BLaER1 treated with 17β-estradiol and CSF1 and Interleukin-3, amounts not matched to agents 10 nM and 100 nM (cell line): ENCODE data around the gene GRM7.

ENCODE experiments used
- H3K27ac ChIP-seq, 11 experiments: shearing (Covaris generic); formaldehyde crosslinking; 2 replicates each; pipeline ENCODE4 v1.8.1; 2022
- H3K27me3 ChIP-seq, 11 experiments: shearing (Covaris generic); formaldehyde crosslinking; 2 replicates each; pipeline ENCODE4 v1.8.1; 2022
- H3K36me3 ChIP-seq, 11 experiments: shearing (Covaris generic); formaldehyde crosslinking; 2 replicates each; pipeline ENCODE4 v1.8.1; 2022
- H3K4me1 ChIP-seq, 10 experiments: shearing (Covaris generic); formaldehyde crosslinking; 2 replicates each; pipeline ENCODE4 v1.8.1; 2022
- H3K4me2 ChIP-seq, 11 experiments: shearing (Covaris generic); formaldehyde crosslinking; 2 replicates each; pipeline ENCODE4 v1.8.1; 2022
- H3K4me3 ChIP-seq, 10 experiments: shearing (Covaris generic); formaldehyde crosslinking; 2 replicates each; pipeline ENCODE4 v1.8.1; 2022
- H3K9ac ChIP-seq, 11 experiments: shearing (Covaris generic); formaldehyde crosslinking; 2 replicates each; pipeline ENCODE4 v1.8.1; 2022
- H3K9me3 ChIP-seq, 11 experiments: shearing (Covaris generic); formaldehyde crosslinking; replicated peaks in 1 of 11; 2 replicates each; pipeline ENCODE4 v1.8.1; 2022
- H4K20me1 ChIP-seq, 11 experiments: shearing (Covaris generic); formaldehyde crosslinking; 2 replicates each; pipeline ENCODE4 v1.8.1; 2022
- Cebpa-rat ChIP-seq, 11 experiments: shearing (Covaris generic); IDR thresholded peaks; 2 replicates each; pipeline ENCODE4 v1.8.1; 2022

GRM7 gene

GRCh38 chr3:7433073-7433472, 572.2 kb downstream of the GRM7 start:
- H3K27me3 ChIP-seq = no peaks in the 10 kb centered on the region
- H3K4me3 ChIP-seq = no peak overlapping the region
- no peak overlapping the region for H3K4me2 ChIP-seq
- no peak overlapping the region for H3K27ac ChIP-seq
- H3K4me1 ChIP-seq = no peaks in the 10 kb centered on the region
- peaks cover 11 to 19% (median 14%) of the 10 kb centered on the region in 11 experiments; a peak in 19 of 22 replicates for H3K9me3 ChIP-seq
- TF ChIP-seq Cebpa-rat (IDR thresholded peaks at IDR 0.05) = no peak
- no peaks in the 10 kb centered on the region for H3K36me3 ChIP-seq
- no peaks in the 10 kb centered on the region for H4K20me1 ChIP-seq
- no peak overlapping the region for H3K9ac ChIP-seq

DNA sequence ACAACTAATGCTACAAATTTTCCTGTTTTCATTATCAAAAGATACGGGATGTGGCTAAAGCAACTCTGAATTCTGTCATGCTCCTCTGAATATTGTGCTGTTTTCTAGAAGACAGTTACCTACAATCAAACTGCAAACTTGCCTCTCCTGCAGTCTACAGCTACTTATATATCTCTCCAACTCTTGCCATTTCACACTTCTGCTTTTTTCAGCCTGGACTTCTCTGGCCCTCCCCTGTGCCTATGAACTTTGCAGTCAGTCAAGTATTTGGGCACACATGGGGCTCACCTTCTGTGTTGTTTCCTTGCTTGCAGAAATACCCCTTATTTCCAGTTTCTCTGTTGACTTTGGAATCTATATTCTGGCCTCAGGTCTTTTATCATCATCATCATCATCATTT, 575.6 kb downstream of the GRM7 start:
- Histone ChIP-seq H3K4me3 (no peak overlapping the region), H3K9me3 (peaks cover 11 to 19% (median 14%) of the 10 kb centered on the region in 11 experiments; a peak in 19 of 22 replicates), H3K4me2 (no peak overlapping the region), H3K4me1 (no peaks in the 10 kb centered on the region), H3K27me3 (no peaks in the 10 kb centered on the region), H4K20me1 (no peaks in the 10 kb centered on the region), H3K9ac (no peak overlapping the region), H3K27ac (no peak overlapping the region), H3K36me3 (no peaks in the 10 kb centered on the region)
- no peak for TF ChIP-seq Cebpa-rat (IDR thresholded peaks at IDR 0.05)

- Histone ChIP-seq H4K20me1 (no peaks in the 10 kb centered on the region), H3K4me1 (no peaks in the 10 kb centered on the region), H3K36me3 (no peaks in the 10 kb centered on the region), H3K4me3 (no peak overlapping the region), H3K9ac (no peak overlapping the region), H3K27ac (no peak overlapping the region), H3K4me2 (no peak overlapping the region), H3K9me3 (peaks cover 10 to 23% (median 13%) of the 10 kb centered on the region in 11 experiments; a peak in 19 of 22 replicates), H3K27me3 (no peaks in the 10 kb centered on the region)
- TF ChIP-seq Cebpa-rat (IDR thresholded peaks at IDR 0.05) = no peak
Observed at GRCh38 chr3:7437231-7437630, 576.3 kb downstream of the GRM7 start.

DNA sequence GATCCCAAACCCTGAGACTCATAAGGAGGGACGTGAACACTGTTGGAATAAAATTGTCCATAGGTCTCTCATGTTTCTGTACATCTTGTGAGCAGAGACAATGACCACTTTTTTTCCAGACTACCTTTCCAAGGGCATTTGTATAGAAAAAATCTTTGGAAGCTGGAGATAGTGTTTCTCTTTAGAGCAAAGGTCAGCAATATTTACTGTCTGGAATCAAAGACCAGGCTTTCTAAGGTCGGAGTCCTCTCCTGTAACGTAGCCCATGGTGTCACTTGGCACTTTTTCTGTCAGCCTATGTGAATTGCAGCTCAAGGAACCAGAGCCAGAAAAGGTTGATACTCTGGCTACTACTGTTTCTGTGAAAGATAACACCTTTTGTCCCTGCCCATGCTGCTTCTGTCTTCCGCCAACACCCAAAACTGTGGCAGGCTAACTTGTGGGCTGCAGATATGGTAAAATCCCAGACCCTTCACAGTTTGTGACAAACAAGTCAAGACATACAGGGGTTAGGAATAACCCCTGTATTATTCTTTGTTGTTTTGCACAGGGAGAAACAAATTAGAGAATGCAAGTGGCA, 578.3 kb downstream of the GRM7 start:
- Histone ChIP-seq H3K4me3 (no peak overlapping the region), H3K27ac (no peak overlapping the region), H4K20me1 (no peaks in the 10 kb centered on the region), H3K9ac (no peak overlapping the region), H3K36me3 (no peaks in the 10 kb centered on the region), H3K4me2 (no peak overlapping the region), H3K4me1 (peaks cover 0 to 7% (median 0%) of the 10 kb centered on the region in 10 experiments; a peak in 1 of 20 replicates), H3K9me3 (peaks cover 0 to 9% (median 0%) of the 10 kb centered on the region in 11 experiments; a peak in 2 of 22 replicates), H3K27me3 (no peaks in the 10 kb centered on the region)
- TF ChIP-seq Cebpa-rat (IDR thresholded peaks at IDR 0.05) = no peak

GRCh38 chr3:7444886-7445285, 584.0 kb downstream of the GRM7 start:
- Histone ChIP-seq H3K27me3 (no peaks in the 10 kb centered on the region), H3K9me3 (peaks cover 0 to 13% (median 0%) of the 10 kb centered on the region in 11 experiments; a peak in 4 of 22 replicates), H3K4me1 (peaks cover 0 to 19% (median 10%) of the 10 kb centered on the region in 10 experiments; a peak in 13 of 20 replicates), H3K9ac (no peak overlapping the region), H3K4me3 (no peak overlapping the region), H3K4me2 (peak overlapping the region in 7 of 11 experiments; percentile 4 to 46 (median 19); a peak in 9 of 22 replicates), H3K36me3 (no peaks in the 10 kb centered on the region), H3K27ac (no peak overlapping the region), H4K20me1 (no peaks in the 10 kb centered on the region)
- no peak for TF ChIP-seq Cebpa-rat (IDR thresholded peaks at IDR 0.05)

GRCh38 chr3:7445331-7445730, 584.4 kb downstream of the GRM7 start:
- no peak for TF ChIP-seq Cebpa-rat (IDR thresholded peaks at IDR 0.05)
- Histone ChIP-seq H4K20me1 (no peaks in the 10 kb centered on the region), H3K27ac (no peak overlapping the region), H3K4me3 (no peak overlapping the region), H3K27me3 (no peaks in the 10 kb centered on the region), H3K4me1 (peaks cover 0 to 19% (median 10%) of the 10 kb centered on the region in 10 experiments; a peak in 13 of 20 replicates), H3K9ac (no peak overlapping the region), H3K4me2 (peak overlapping the region in 7 of 11 experiments; percentile 2 to 46 (median 19); a peak in 8 of 22 replicates), H3K36me3 (no peaks in the 10 kb centered on the region), H3K9me3 (peaks cover 0 to 13% (median 0%) of the 10 kb centered on the region in 11 experiments; a peak in 4 of 22 replicates)

- Histone ChIP-seq H4K20me1 (no peaks in the 10 kb centered on the region), H3K36me3 (no peaks in the 10 kb centered on the region)
Observed at GRCh38 chr3:7447197-7447769, 586.4 kb downstream of the GRM7 start.

GRCh38 chr3:7456386-7456785, 595.5 kb downstream of the GRM7 start:
- Histone ChIP-seq H3K27me3 (no peaks in the 10 kb centered on the region), H3K9me3 (no peaks in the 10 kb centered on the region), H3K9ac (no peak overlapping the region), H4K20me1 (no peaks in the 10 kb centered on the region), H3K4me3 (no peak overlapping the region), H3K27ac (no peak overlapping the region), H3K4me1 (peaks cover 0 to 7% (median 3%) of the 10 kb centered on the region in 10 experiments; a peak in 12 of 20 replicates), H3K36me3 (no peaks in the 10 kb centered on the region), H3K4me2 (no peak overlapping the region)
- TF ChIP-seq Cebpa-rat (IDR thresholded peaks at IDR 0.05) = no peak

More at GRCh38 chr3:7447197-7447769, 586.4 kb downstream of the GRM7 start:
- no peak for TF ChIP-seq Cebpa-rat (IDR thresholded peaks at IDR 0.05)
- H3K4me1 ChIP-seq = peaks cover 0 to 19% (median 10%) of the 10 kb centered on the region in 10 experiments; a peak in 13 of 20 replicates
- peaks cover 0 to 5% (median 0%) of the 10 kb centered on the region in 11 experiments; a peak in 2 of 22 replicates for H3K9me3 ChIP-seq
- 0 out of 22 replicates have a peak overlapping the region, but pooled peaks of 1 of the 11 experiments have one; percentile 24 for H3K4me2 ChIP-seq
- no peak overlapping the region for H3K9ac ChIP-seq
- H3K27me3 ChIP-seq = no peaks in the 10 kb centered on the region
- H3K27ac ChIP-seq = peak overlapping the region in 3 of 11 experiments; percentile 38 to 46 (median 45); a peak in 4 of 22 replicates
- H3K4me3 ChIP-seq = no peak overlapping the region

- H3K27me3 ChIP-seq = no peaks in the 10 kb centered on the region
- H3K9me3 ChIP-seq = no peaks in the 10 kb centered on the region
Observed at GRCh38 chr3:7461202-7461825, 600.4 kb downstream of the GRM7 start.

More at GRCh38 chr3:7461202-7461825, 600.4 kb downstream of the GRM7 start:
- no peak for TF ChIP-seq Cebpa-rat (IDR thresholded peaks at IDR 0.05)
- peaks cover 0 to 14% (median 8%) of the 10 kb centered on the region in 10 experiments; a peak in 12 of 20 replicates for H3K4me1 ChIP-seq
- H3K9ac ChIP-seq = no peak overlapping the region
- H4K20me1 ChIP-seq = no peaks in the 10 kb centered on the region
- peak overlapping the region in 10 of 11 experiments; percentile 8 to 65 (median 32); a peak in 14 of 22 replicates for H3K4me2 ChIP-seq
- no peaks in the 10 kb centered on the region for H3K36me3 ChIP-seq
- H3K4me3 ChIP-seq = no peak overlapping the region
- H3K27ac ChIP-seq = peak overlapping the region in 5 of 11 experiments; percentile 8 to 35 (median 24); a peak in 4 of 22 replicates
